Liver (tissue), 9 donors: ENCODE data around the gene NFATC1. TPM values are rescaled to one million over a fixed set of nuclear protein-coding genes. Genes with fewer than 3 reads are reported as not detected.

Experiments
- DNase-seq: peaks from one replicate; pipeline ENCODE4 v3.0.0-alpha.2; 2017; ENCODE audit warnings: low spot score
- H3K27ac ChIP-seq, 2 donors: one replicate each; pipeline ENCODE4 v1.7.0; 2013; ENCODE audit warnings: inconsistent platforms in 2 of 2, low read length in 2 of 2, control low read depth in 1 of 2, low read depth in 1 of 2, mild to moderate bottlenecking in 1 of 2
- H3K27me3 ChIP-seq, 4 donors: one replicate each; pipeline versions ENCODE4 v1.6.1 to v1.7.0; 2013; ENCODE audit warnings: low read length in 3 of 4, inconsistent platforms in 1 of 4, mild to moderate bottlenecking in 1 of 4, moderate library complexity in 1 of 4; ENCODE audit not compliant: control insufficient read depth in 4 of 4, insufficient read depth in 4 of 4
- H3K36me3 ChIP-seq, 4 donors: one replicate each; pipeline versions ENCODE4 v1.6.1 to v1.7.0; 2013; ENCODE audit warnings: low read length in 3 of 4, mild to moderate bottlenecking in 3 of 4, low read depth in 1 of 4, moderate library complexity in 1 of 4; ENCODE audit not compliant: control insufficient read depth in 4 of 4, insufficient read depth in 3 of 4
- H3K4me1 ChIP-seq, 4 donors: one replicate each; pipeline versions ENCODE4 v1.6.1 to v1.7.0; 2013; ENCODE audit warnings: low read length in 3 of 4, mild to moderate bottlenecking in 3 of 4, moderate library complexity in 1 of 4; ENCODE audit not compliant: control insufficient read depth in 4 of 4, insufficient read depth in 4 of 4
- H3K4me3 ChIP-seq, 3 donors: one replicate each; pipeline versions ENCODE4 v1.6.1 to v1.7.0; 2013; ENCODE audit warnings: low read length in 3 of 3, control low read depth in 1 of 3, low read depth in 1 of 3, mild to moderate bottlenecking in 1 of 3
- H3K9ac ChIP-seq, 2 donors: one replicate each; pipeline ENCODE4 v1.7.0; 2013; ENCODE audit warnings: low read length in 2 of 2, mild to moderate bottlenecking in 2 of 2, moderate library complexity in 2 of 2, control low read depth in 1 of 2, low read depth in 1 of 2
- H3K9me3 ChIP-seq, 4 donors: one replicate each; pipeline versions ENCODE4 v1.6.1 to v1.7.0; 2013; ENCODE audit warnings: low read length in 3 of 4; ENCODE audit not compliant: control insufficient read depth in 4 of 4
- ATF3 ChIP-seq: IDR thresholded peaks from 2 replicates; pipeline ENCODE4 v1.6.1; 2016; ENCODE audit warnings: antibody characterized with exemption
- CTCF ChIP-seq: fragments of 150-350 bp; IDR thresholded peaks from 2 replicates; pipeline ENCODE4 v1.5.1; 2017; ENCODE audit warnings: improper control_type of control experiment, low read depth, low read length; ENCODE audit not compliant: missing input control
- EGR1 ChIP-seq, 2 donors: IDR thresholded peaks; 2 replicates each; pipeline ENCODE4 v1.6.1; 2016 to 2018; ENCODE audit warnings: antibody characterized with exemption in 2 of 2, low read depth in 2 of 2
- FOXA1 ChIP-seq: IDR thresholded peaks from 2 replicates; pipeline ENCODE4 v1.6.1; 2016; ENCODE audit warnings: antibody characterized with exemption
- FOXA2 ChIP-seq: IDR thresholded peaks from 2 replicates; pipeline ENCODE4 v1.6.1; 2016; ENCODE audit warnings: antibody characterized with exemption
- GABPA ChIP-seq, 2 donors: IDR thresholded peaks in 1 of 2; conservative IDR thresholded peaks in 1 of 2; 2 replicates each; pipeline ENCODE4 v1.6.1; 2016; ENCODE audit warnings: antibody characterized with exemption in 2 of 2, mild to moderate bottlenecking in 1 of 2, moderate library complexity in 1 of 2
- HNF4A ChIP-seq, 2 donors: conservative IDR thresholded peaks; 2 replicates each; pipeline ENCODE4 v1.6.1; 2016; ENCODE audit warnings: antibody characterized with exemption in 2 of 2, mild to moderate bottlenecking in 2 of 2
- HNF4G ChIP-seq: IDR thresholded peaks from 2 replicates; pipeline ENCODE4 v1.6.1; 2016; ENCODE audit warnings: antibody characterized with exemption
- JUND ChIP-seq, 2 donors: IDR thresholded peaks; 2 replicates each; pipeline ENCODE4 v1.6.1; 2016; ENCODE audit warnings: antibody characterized with exemption in 2 of 2
- MAX ChIP-seq: IDR thresholded peaks from 2 replicates; pipeline ENCODE4 v1.6.1; 2016; ENCODE audit warnings: antibody characterized with exemption
- NR2F2 ChIP-seq: IDR thresholded peaks from 2 replicates; pipeline ENCODE4 v1.6.1; 2016; ENCODE audit warnings: antibody characterized with exemption
- RAD21 ChIP-seq, 2 donors: IDR thresholded peaks; 2 replicates each; pipeline ENCODE4 v1.6.1; 2016; ENCODE audit warnings: antibody characterized with exemption in 2 of 2, mild to moderate bottlenecking in 2 of 2
- REST ChIP-seq: IDR thresholded peaks from 2 replicates; pipeline ENCODE4 v1.6.1; 2016; ENCODE audit warnings: antibody characterized with exemption, mild to moderate bottlenecking
- RXRA ChIP-seq, 2 donors: IDR thresholded peaks; 2 replicates each; pipeline ENCODE4 v1.6.1; 2017 to 2018; ENCODE audit warnings: antibody characterized with exemption in 2 of 2, mild to moderate bottlenecking in 1 of 2
- SP1 ChIP-seq: IDR thresholded peaks from 2 replicates; pipeline ENCODE4 v1.6.1; 2018; ENCODE audit warnings: antibody characterized with exemption, mild to moderate bottlenecking
- TAF1 ChIP-seq: conservative IDR thresholded peaks from 2 replicates; pipeline ENCODE4 v1.6.1; 2016; ENCODE audit warnings: antibody characterized with exemption, mild to moderate bottlenecking
- YY1 ChIP-seq: IDR thresholded peaks from 2 replicates; pipeline ENCODE4 v1.6.1; 2016; ENCODE audit warnings: antibody characterized with exemption, mild to moderate bottlenecking
- ZBTB33 ChIP-seq: IDR thresholded peaks from 2 replicates; pipeline ENCODE4 v1.6.1; 2016; ENCODE audit warnings: antibody characterized with exemption
- WGBS: extraction: QIAGEN DNeasy Blood & Tissue Kit; methylation state at CpG from one replicate; pipeline ENCODE4 v1.1.7; 2013; 5-methylcytosine and 5-hydroxymethylcytosine counted together
- polyA plus RNA-seq, 2 donors: library from polyadenylated mRNA; stranded (reverse) in 1 of 2; unstranded in 1 of 2; fragments of 200-250 nt in 1 of 2; fragments of >200 nt in 1 of 2; fragmentation: Nextera tagmentation in 1 of 2; extraction: Ambion mirVana in 1 of 2; gene quantifications; one replicate each; pipeline versions ENCODE4 v1.2.1 to v1.2.3, GENCODE V29; 2013 to 2015
- total RNA-seq, 2 donors: library from RNA; depleted of rRNA; stranded (reverse); fragments of >200 nt; gene quantifications; one replicate each; pipeline ENCODE4 v1.2.3, GENCODE V29; 2014
- donor health status: healthy.
- donor health status: healthy.
- donor health status: healthy.
- donor health status: healthy.
- donor health status: healthy.

The NFATC1 gene
- total and polyA plus RNA-seq, 4 donors: 0.57 to 2.2 (median 1.3) TPM

- 87% methylated on average over 12 of the region's 12 CpGs for WGBS
- no peak overlapping the region for H3K9ac ChIP-seq
- no peak overlapping the region for H3K4me3 ChIP-seq
- no peaks in the 10 kb centered on the region for H3K27me3 ChIP-seq
- no peaks in the 10 kb centered on the region for H3K9me3 ChIP-seq
- no peaks in the 10 kb centered on the region for H3K36me3 ChIP-seq
- no peaks in the 10 kb centered on the region for H3K4me1 ChIP-seq
- H3K27ac ChIP-seq: no peak overlapping the region
- no peak for TF ChIP-seq RXRA (IDR thresholded peaks at IDR 0.05)
- TF ChIP-seq NR2F2: no peak
- TF ChIP-seq MAX: no peak
- TF ChIP-seq FOXA1: no peak
- TF ChIP-seq ZBTB33: no peak
- TF ChIP-seq TAF1: no peak
- no peak for TF ChIP-seq GABPA (IDR thresholded peaks at IDR 0.05 in 1 of 2, conservative IDR thresholded peaks at IDR 0.05 in 1 of 2)
- TF ChIP-seq HNF4A (conservative IDR thresholded peaks at IDR 0.05): no peak
- TF ChIP-seq HNF4G: no peak
- TF ChIP-seq FOXA2: no peak
- no peak for DNase-seq
Observed at GRCh38 chr18:79425569-79425886, 29.8 kb downstream of the NFATC1 start.

- no peak for TF ChIP-seq MAX
- TF ChIP-seq HNF4G: no peak
- TF ChIP-seq EGR1 (IDR thresholded peaks at IDR 0.05; ENCODE audit: low read depth in 2 of 2): no peak
- TF ChIP-seq ATF3: no peak
- TF ChIP-seq CTCF: no peak
- no peak for TF ChIP-seq REST
- TF ChIP-seq SP1: no peak
- no peak for TF ChIP-seq NR2F2
- TF ChIP-seq TAF1: no peak
- TF ChIP-seq FOXA1: no peak
- TF ChIP-seq GABPA (IDR thresholded peaks at IDR 0.05 in 1 of 2, conservative IDR thresholded peaks at IDR 0.05 in 1 of 2): no peak
- no peak for TF ChIP-seq JUND (IDR thresholded peaks at IDR 0.05)
- no peak for TF ChIP-seq ZBTB33
- TF ChIP-seq HNF4A (conservative IDR thresholded peaks at IDR 0.05): no peak
- no peak for TF ChIP-seq FOXA2
- no peak for TF ChIP-seq YY1
- TF ChIP-seq RAD21 (IDR thresholded peaks at IDR 0.05): no peak
- no peak for TF ChIP-seq RXRA (IDR thresholded peaks at IDR 0.05)
- Histone ChIP-seq H3K9ac (no peak overlapping the region), H3K36me3 (no peaks in the 10 kb centered on the region), H3K27me3 (no peaks in the 10 kb centered on the region), H3K4me3 (no peak overlapping the region), H3K27ac (no peak overlapping the region), H3K4me1 (no peaks in the 10 kb centered on the region), H3K9me3 (no peaks in the 10 kb centered on the region)
- no peak for DNase-seq
- 90% methylated on average over 37 of the region's 37 CpGs for WGBS
Observed at GRCh38 chr18:79426376-79427300, 30.9 kb downstream of the NFATC1 start.
